Mammary epithelial cell (primary cell): ENCODE results near the gene RABGAP1L.

ENCODE experiments used
- EZH2 ChIP-seq: IDR thresholded peaks from 2 replicates; pipeline ENCODE4 v1.6.1; 2012; ENCODE audit warnings: low read length, inconsistent platforms, borderline replicate concordance
- TF ChIP-seq, protein P1 (sequence below), 2 donors: IDR thresholded peaks in 1 of 2; conservative IDR thresholded peaks in 1 of 2; 2 replicates each; pipeline ENCODE4 v1.5.1; 2011 to 2012; ENCODE audit warnings: inconsistent platforms in 2 of 2, low read length in 2 of 2, mild to moderate bottlenecking in 2 of 2, control low read depth in 1 of 2, low read depth in 1 of 2; ENCODE audit not compliant: insufficient read depth in 1 of 2; ENCODE audit errors: extremely low read depth in 1 of 2

DNA sequence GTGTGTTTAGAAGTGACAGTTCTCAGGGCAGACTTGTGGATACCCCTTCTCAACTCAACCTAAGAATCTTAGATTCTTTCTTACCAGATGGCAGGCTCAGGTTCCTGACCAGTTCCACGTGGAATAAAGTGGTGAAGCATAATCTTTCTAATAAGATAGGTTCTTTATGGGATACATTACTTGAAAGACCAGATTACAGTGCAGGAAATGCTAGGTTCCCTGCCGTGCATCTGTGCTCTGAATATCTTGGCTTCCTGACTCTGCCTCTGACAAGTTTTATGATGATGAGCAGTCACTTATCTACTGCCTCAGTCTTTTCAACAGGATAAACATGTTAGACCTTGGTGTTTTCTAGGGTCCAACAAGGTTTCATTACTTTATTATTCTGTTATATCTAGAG is 632.5 kb downstream of the RABGAP1L start:
- TF ChIP-seq, protein P1, sequence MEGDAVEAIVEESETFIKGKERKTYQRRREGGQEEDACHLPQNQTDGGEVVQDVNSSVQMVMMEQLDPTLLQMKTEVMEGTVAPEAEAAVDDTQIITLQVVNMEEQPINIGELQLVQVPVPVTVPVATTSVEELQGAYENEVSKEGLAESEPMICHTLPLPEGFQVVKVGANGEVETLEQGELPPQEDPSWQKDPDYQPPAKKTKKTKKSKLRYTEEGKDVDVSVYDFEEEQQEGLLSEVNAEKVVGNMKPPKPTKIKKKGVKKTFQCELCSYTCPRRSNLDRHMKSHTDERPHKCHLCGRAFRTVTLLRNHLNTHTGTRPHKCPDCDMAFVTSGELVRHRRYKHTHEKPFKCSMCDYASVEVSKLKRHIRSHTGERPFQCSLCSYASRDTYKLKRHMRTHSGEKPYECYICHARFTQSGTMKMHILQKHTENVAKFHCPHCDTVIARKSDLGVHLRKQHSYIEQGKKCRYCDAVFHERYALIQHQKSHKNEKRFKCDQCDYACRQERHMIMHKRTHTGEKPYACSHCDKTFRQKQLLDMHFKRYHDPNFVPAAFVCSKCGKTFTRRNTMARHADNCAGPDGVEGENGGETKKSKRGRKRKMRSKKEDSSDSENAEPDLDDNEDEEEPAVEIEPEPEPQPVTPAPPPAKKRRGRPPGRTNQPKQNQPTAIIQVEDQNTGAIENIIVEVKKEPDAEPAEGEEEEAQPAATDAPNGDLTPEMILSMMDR (conservative IDR thresholded peaks at IDR 0.05 in 1 of 2, IDR thresholded peaks at IDR 0.05 in 1 of 2; ENCODE audit: extremely low read depth in 1 of 2, insufficient read depth in 1 of 2, low read depth in 1 of 2, low read length in 2 of 2): no peak
- TF ChIP-seq EZH2: no peak
